ENCODE measurements around the gene PPA2. TPM values are rescaled to one million over a fixed set of nuclear protein-coding genes. Genes with fewer than 3 reads are reported as not detected.

PPA2 gene
- total RNA-seq, 3 donors from 2014 or later (not counting 1 experiment from before 2014, with no cell fraction given), result 41.6 to 50.6 (median 48.0) TPM

GRCh38 chr4:105496899-105497298, 23.0 kb upstream of the PPA2 start:
- H3K36me3 ChIP-seq (ENCODE audit: control insufficient read depth, insufficient read depth, low read length), result no peaks in the 10 kb centered on the region
- TF ChIP-seq CTCF (IDR thresholded peaks at IDR 0.05), result no peak
- WGBS (ENCODE audit: insufficient coverage), result 16% methylated on average over 2 of the region's 2 CpGs
- no peaks in the 10 kb centered on the region for H3K9me3 ChIP-seq (ENCODE audit: control insufficient read depth, insufficient read depth, low read length)
- peaks cover 2% of the 10 kb centered on the region for H3K27me3 ChIP-seq (ENCODE audit: control insufficient read depth, insufficient read depth, low read length)
- Mint-ChIP-seq H3K4me1 (no peaks in the 10 kb centered on the region), H3K27ac (no peak overlapping the region), H3K27me3 (ENCODE audit: low read depth in 2 of 2) (peaks cover 8 to 16% of the 10 kb centered on the region in 2 donors), H3K9me3 (no peaks in the 10 kb centered on the region), H3K4me3 (no peak overlapping the region), H3K36me3 (no peaks in the 10 kb centered on the region)
- no peak overlapping the region for H3K4me3 ChIP-seq (ENCODE audit: low read length)
- no peak for ATAC-seq
- DNase-seq, result peak in 1 of 2 donors; percentile 4
- no peaks in the 10 kb centered on the region for H3K4me1 ChIP-seq (ENCODE audit: control insufficient read depth, insufficient read depth, low read length)
- intact Hi-C loops (cut with micrococcal nuclease), result no loop called here
- no peak overlapping the region for H3K27ac ChIP-seq (ENCODE audit: low read length)

GRCh38 chr4:105495667-105496066, 21.8 kb upstream of the PPA2 start:
- intact Hi-C loops (cut with micrococcal nuclease), result no loop called here
- peaks cover 8 to 16% of the 10 kb centered on the region in 2 donors for H3K27me3 Mint-ChIP-seq (ENCODE audit: low read depth in 2 of 2)
- ATAC-seq (no peak), DNase-seq (no peak)
- no peaks in the 10 kb centered on the region for H3K4me1 Mint-ChIP-seq
- no peaks in the 10 kb centered on the region for H3K36me3 Mint-ChIP-seq
- H3K27ac Mint-ChIP-seq, result no peak overlapping the region
- no peaks in the 10 kb centered on the region for H3K9me3 ChIP-seq (ENCODE audit: control insufficient read depth, insufficient read depth, low read length)
- no peak overlapping the region for H3K27ac ChIP-seq (ENCODE audit: low read length)
- no peak overlapping the region for H3K4me3 ChIP-seq (ENCODE audit: low read length)
- peaks cover 2% of the 10 kb centered on the region for H3K27me3 ChIP-seq (ENCODE audit: control insufficient read depth, insufficient read depth, low read length)
- no peaks in the 10 kb centered on the region for H3K9me3 Mint-ChIP-seq
- no peak overlapping the region for H3K4me3 Mint-ChIP-seq
- no peak for TF ChIP-seq CTCF (IDR thresholded peaks at IDR 0.05)
- 83% methylated on average over 2 of the region's 3 CpGs for WGBS (ENCODE audit: insufficient coverage)
- no peaks in the 10 kb centered on the region for H3K4me1 ChIP-seq (ENCODE audit: control insufficient read depth, insufficient read depth, low read length)
- no peaks in the 10 kb centered on the region for H3K36me3 ChIP-seq (ENCODE audit: control insufficient read depth, insufficient read depth, low read length)

- Histone ChIP-seq H3K27me3 (ENCODE audit: control insufficient read depth, insufficient read depth, low read length) (peaks cover 2% of the 10 kb centered on the region), H3K9me3 (ENCODE audit: control insufficient read depth, insufficient read depth, low read length) (peaks cover 5% of the 10 kb centered on the region), H3K4me1 (ENCODE audit: control insufficient read depth, insufficient read depth, low read length) (no peaks in the 10 kb centered on the region), H3K27ac (ENCODE audit: low read length) (no peak overlapping the region), H3K4me3 (ENCODE audit: low read length) (no peak overlapping the region), H3K36me3 (ENCODE audit: control insufficient read depth, insufficient read depth, low read length) (no peaks in the 10 kb centered on the region)
- Mint-ChIP-seq H3K4me1 (no peaks in the 10 kb centered on the region), H3K9me3 (no peaks in the 10 kb centered on the region), H3K4me3 (no peak overlapping the region), H3K27ac (no peak overlapping the region), H3K27me3 (ENCODE audit: low read depth in 2 of 2) (peaks cover 0 to 13% of the 10 kb centered on the region in 2 donors), H3K36me3 (no peaks in the 10 kb centered on the region)
- WGBS (ENCODE audit: insufficient coverage), result no CpG with 5 or more reads among the region's 1 CpG
- no peak for ATAC-seq
- no peak for TF ChIP-seq CTCF (IDR thresholded peaks at IDR 0.05)
- no peak for DNase-seq
- intact Hi-C loops (cut with micrococcal nuclease), result no loop called here
These were observed 16.7 kb upstream of the PPA2 start for GRCh38 chr4:105490523-105490922.

DNA sequence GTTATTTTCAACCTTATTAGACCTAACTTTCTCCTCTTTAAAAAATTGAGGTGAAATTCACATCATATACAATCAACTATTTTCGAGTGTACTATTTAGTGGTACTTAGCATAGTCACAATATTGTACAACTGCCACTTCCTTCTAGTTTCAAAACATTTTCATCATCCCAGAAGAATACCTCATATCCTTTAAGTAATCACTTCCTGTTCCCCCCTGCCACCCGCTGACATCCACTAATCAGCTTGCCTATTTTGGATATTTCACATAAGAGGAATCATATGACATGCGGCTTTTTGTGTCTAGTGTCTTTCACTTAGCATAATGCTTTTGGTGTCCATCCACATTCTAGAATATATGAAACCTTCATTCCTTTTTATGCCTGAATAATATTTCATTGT, 10.0 kb upstream of the PPA2 start:
- ATAC-seq (no peak), DNase-seq (no peak)
- Mint-ChIP-seq H3K4me1 (no peaks in the 10 kb centered on the region), H3K27ac (no peak overlapping the region), H3K36me3 (no peaks in the 10 kb centered on the region), H3K27me3 (ENCODE audit: low read depth in 2 of 2) (peaks cover 10 to 25% of the 10 kb centered on the region in 2 donors), H3K4me3 (no peak overlapping the region), H3K9me3 (no peaks in the 10 kb centered on the region)
- no peak for TF ChIP-seq CTCF (IDR thresholded peaks at IDR 0.05)
- 86% methylated on average over 3 of the region's 3 CpGs for WGBS (ENCODE audit: insufficient coverage)
- H3K4me3 ChIP-seq (ENCODE audit: low read length), result no peak overlapping the region
- H3K27me3 ChIP-seq (ENCODE audit: control insufficient read depth, insufficient read depth, low read length), result no peaks in the 10 kb centered on the region
- H3K36me3 ChIP-seq (ENCODE audit: control insufficient read depth, insufficient read depth, low read length), result no peaks in the 10 kb centered on the region
- H3K27ac ChIP-seq (ENCODE audit: low read length), result no peak overlapping the region
- H3K9me3 ChIP-seq (ENCODE audit: control insufficient read depth, insufficient read depth, low read length), result no peaks in the 10 kb centered on the region
- no peaks in the 10 kb centered on the region for H3K4me1 ChIP-seq (ENCODE audit: control insufficient read depth, insufficient read depth, low read length)
- intact Hi-C loops (cut with micrococcal nuclease), result no loop called here

Measured in natural killer cell (primary cell).